A549 treated with AZD2906 at 1 μM for 4 hours (cell line): ENCODE results near the gene ENDOG. TPM values are rescaled to one million over a fixed set of nuclear protein-coding genes. Genes with fewer than 3 reads are reported as not detected.

ENCODE experiments used
- total RNA-seq: library from RNA; stranded (reverse); fragments of 200-300 nt; extraction: Qiagen RNA extraction; gene quantifications from 5 replicates; pipeline ENCODE4 v1.2.3, GENCODE V29; 2022

Gene ENDOG
- total RNA-seq: 16.5 to 37.5 TPM (median 36.8 TPM) in 5 replicates

DNA sequence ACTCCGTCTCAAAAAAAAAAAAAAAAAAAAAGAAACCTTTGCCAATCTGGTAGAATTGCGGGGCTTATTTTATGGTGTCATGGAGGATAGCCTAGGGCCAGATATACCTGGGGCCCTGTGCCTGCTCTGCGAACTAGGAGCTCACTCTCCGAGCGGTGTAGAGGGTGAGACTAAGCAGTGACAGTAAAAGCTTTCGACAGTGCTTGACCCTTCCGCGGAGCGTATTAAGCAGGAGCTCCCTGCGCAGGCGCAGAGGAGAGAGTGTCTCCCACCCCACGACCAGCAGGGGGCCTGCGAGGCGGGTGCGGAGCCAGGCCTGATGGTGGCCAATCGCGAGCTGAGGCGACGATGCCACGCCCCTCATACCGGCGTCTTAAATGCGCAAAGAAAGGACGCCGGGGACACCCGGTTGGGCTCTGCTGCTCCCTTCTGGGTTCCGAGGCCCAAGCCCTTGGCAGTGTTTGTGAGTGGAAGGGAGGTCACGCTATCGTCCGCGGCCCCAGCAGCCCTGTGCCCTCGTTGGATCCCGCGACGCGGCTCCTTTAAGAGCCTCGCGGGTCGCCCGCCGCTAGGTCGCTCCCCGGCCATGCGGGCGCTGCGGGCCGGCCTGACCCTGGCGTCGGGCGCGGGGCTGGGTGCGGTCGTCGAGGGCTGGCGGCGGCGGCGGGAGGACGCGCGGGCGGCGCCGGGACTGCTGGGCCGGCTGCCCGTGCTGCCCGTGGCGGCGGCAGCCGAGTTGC, at the start of gene ENDOG:
ENDOG (plus strand) TSS at position 402 of the 740 bp plus-strand sequence; CDS start at position 587, 185 bp downstream.

DNA sequence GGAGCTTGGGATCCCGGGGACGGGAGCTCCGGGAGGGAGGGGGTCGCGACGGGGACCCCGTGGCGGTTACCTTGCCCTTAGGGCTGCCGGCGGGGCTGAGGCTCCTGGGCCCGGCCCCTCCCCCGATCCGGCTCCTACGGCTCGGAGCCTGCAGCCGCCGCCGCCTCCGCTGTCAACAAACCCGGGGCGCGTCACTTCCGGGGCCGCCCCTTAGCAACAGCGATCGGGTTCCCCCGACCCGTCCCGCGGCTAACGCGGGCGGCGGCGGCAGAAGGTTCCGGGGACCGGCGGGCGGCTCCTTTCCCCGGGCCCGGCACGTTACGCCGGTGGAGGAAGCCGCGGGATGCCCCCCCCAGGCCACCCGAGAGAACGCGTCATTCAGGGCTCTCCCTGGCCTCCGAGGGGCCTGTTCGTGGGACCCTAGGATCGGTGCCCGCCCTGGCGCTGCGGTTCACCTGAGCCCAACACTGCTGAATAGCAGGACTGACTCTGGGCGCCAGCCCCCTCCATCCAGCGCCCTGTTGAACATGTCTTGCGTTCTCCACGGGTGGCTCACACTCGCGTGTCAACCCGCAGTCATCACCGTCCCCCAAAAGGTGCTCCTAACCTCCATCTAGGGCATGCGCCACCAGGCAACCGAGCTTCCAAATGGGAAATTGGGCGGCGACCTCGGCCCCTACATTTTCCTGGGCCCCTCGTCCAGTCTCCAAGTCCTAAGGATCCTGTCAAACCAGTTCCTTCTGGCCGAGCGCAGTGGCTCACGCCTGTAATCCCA, 46.4 kb upstream of the ENDOG start, which contains the start of gene ZER1:
ZER1 (minus strand) TSS at position 183 of the 775 bp plus-strand sequence. CDS start 16,362 bp downstream, outside the sequence.

DNA sequence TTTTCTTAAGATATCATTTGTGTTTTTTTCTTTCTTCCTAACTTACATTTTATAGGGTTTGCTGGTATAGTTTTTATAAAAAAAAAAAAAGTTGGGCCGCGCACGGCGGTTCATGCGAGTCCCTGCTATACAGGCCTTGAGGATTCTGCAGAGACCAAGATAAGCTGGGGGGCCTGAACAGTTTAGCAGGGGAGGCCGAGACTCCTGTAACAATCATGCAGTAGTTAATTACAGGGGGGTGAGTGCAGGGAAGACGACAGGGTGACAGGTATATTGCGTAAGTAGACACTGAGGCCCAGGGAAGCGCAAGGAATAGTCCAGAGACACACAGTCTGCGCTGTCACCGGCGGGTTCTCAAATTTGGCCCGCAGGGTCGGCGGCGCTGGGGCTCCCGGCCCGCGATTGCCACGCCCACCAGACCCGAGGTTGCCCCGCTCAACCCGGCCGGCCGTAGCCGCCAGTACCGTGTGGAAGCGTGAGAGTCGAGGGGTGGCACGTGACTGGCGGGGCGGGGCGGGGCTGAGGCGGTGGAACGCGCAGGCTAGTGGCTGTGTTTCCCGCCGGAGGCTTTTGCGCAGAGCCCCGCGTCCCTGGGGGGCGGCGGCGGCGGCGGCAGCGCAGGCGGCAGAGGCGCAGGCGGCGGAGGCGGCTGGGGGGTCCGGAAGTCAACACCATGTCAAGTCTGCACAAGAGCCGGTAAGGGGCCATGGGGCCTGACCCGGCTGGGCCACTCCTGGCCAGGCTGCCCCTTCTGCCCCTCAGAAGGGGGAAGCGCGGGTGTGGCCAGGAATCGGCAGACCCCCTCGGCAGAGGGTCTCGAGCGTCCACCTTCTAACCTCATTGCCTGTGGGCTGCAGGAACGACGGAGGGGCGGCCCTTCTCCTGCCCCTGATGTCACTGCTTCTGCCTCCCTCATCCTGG, 31.4 kb upstream of the ENDOG start, which contains the start of gene TBC1D13:
TBC1D13 (plus strand) TSS at position 573 of the 921 bp plus-strand sequence; CDS start at position 674, 101 bp downstream.

DNA sequence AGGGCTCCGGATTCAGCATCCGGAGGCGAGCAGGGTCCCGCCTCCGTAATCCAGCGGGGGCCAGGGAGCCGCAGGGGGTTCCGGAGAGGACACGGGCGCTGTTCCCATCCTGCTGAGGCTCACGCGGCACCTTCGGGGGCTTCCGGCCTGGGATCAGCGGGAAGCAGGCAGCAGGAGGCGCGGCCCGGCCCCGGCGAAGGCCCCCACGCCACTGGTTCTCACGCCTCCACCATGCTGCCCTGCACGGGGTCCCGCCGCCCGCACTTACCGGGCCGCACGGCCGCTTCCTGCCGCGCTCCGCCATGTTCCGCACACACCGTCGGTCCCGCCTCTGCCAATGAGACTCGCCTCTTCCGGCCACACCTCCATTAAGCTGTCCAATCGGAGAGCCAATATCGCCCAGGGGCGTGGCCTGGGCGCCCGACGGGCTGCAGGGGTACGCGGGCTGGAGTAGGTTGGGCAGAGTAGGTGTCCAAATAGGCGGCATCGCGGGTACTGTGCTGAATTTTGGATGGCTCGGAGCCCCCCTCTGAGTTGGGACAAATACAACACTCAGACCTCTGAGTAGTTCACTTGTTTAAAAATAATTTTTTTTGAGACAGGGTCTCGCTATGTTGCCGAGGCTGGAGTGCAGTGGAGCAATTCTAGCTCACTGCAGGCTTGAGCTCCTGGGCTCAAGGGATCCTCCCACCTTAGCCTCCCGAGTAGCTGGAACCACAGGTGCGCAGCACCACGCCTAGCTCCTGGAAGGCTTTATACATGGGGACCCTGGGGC, 11.4 kb downstream of the ENDOG start, which contains the start of gene SPOUT1:
SPOUT1 (minus strand) TSS at position 318 of the 775 bp plus-strand sequence; CDS start at position 304, 14 bp downstream.

Other genes with a start within 250 kb of the ENDOG start
- gene DYNC2I2, start 161.7 kb upstream of the ENDOG start, total RNA-seq: 98.9 to 149 TPM (median 138 TPM) in 5 replicates
- 374 to 503 TPM (median 376 TPM) in 5 replicates for gene SET, start 129.3 kb upstream of the ENDOG start, total RNA-seq
- 13.1 to 18.5 TPM (median 16.8 TPM) in 5 replicates for gene PKN3, start 116.0 kb upstream of the ENDOG start, total RNA-seq
- gene ZDHHC12, start 94.4 kb upstream of the ENDOG start, total RNA-seq: 65.4 to 100.0 TPM (median 97.3 TPM) in 5 replicates
- gene ZER1, start 46.6 kb upstream of the ENDOG start, total RNA-seq: 14.9 to 18.2 TPM (median 16.2 TPM) in 5 replicates
- 20.2 to 22.3 TPM (median 20.8 TPM) in 5 replicates for gene TBC1D13, start 31.2 kb upstream of the ENDOG start, total RNA-seq
- gene SPOUT1, start 11.3 kb downstream of the ENDOG start, total RNA-seq: 19.6 to 51.4 TPM (median 47.7 TPM) in 5 replicates
- gene KYAT1, start 63.5 kb downstream of the ENDOG start, total RNA-seq: 9.8 to 15.3 TPM (median 13.1 TPM) in 5 replicates
- gene LRRC8A, start 63.6 kb downstream of the ENDOG start, total RNA-seq: 132 to 153 TPM (median 147 TPM) in 5 replicates
- 0.20 to 0.33 TPM (median 0.25 TPM) in 5 replicates for gene PHYHD1, start 102.5 kb downstream of the ENDOG start, total RNA-seq
- 36.8 to 41.3 TPM (median 40.6 TPM) in 5 replicates for gene DOLK, start 129.1 kb downstream of the ENDOG start, total RNA-seq
- 37.8 to 45.1 TPM (median 42.4 TPM) in 5 replicates for gene NUP188, start 129.2 kb downstream of the ENDOG start, total RNA-seq
- 36.8 to 53.7 TPM (median 48.5 TPM) in 5 replicates for gene SH3GLB2, start 209.8 kb downstream of the ENDOG start, total RNA-seq
- 13.1 to 17.7 TPM (median 14.9 TPM) in 5 replicates for gene MIGA2, start 218.1 kb downstream of the ENDOG start, total RNA-seq